ENCODE data around the gene RNMT.

Gene RNMT

DNA sequence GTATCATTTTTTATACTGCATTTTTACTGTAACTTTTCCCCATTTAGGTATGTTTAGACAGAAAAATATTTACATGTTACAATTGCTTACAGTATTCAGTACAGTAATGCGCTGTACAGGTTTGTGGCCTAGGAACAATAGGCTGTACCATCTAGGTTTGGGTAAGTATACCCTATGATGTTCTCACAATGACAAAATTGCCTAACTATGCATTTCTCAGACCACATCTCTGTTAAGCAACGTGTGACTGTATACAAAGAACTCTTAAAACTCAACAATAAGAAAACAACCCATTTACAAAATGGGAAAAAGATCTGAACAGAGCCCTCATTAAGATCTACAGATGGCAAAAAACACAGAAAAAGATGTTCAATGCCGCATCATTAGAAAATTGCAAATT is 29.5 kb upstream of the RNMT start:
- in situ Hi-C loops (cut with MboI; ENCODE audit: low sequenced_read_pairs, unreplicated experiment) = no loop called here
- DNase-seq (ENCODE audit: low spot score) = no peak
- TF ChIP-seq, protein P1, sequence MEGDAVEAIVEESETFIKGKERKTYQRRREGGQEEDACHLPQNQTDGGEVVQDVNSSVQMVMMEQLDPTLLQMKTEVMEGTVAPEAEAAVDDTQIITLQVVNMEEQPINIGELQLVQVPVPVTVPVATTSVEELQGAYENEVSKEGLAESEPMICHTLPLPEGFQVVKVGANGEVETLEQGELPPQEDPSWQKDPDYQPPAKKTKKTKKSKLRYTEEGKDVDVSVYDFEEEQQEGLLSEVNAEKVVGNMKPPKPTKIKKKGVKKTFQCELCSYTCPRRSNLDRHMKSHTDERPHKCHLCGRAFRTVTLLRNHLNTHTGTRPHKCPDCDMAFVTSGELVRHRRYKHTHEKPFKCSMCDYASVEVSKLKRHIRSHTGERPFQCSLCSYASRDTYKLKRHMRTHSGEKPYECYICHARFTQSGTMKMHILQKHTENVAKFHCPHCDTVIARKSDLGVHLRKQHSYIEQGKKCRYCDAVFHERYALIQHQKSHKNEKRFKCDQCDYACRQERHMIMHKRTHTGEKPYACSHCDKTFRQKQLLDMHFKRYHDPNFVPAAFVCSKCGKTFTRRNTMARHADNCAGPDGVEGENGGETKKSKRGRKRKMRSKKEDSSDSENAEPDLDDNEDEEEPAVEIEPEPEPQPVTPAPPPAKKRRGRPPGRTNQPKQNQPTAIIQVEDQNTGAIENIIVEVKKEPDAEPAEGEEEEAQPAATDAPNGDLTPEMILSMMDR (IDR thresholded peaks at IDR 0.05; ENCODE audit: borderline replicate concordance, control extremely low read depth, extremely low read depth, insufficient read depth, missing control alignments) = no peak

DNA sequence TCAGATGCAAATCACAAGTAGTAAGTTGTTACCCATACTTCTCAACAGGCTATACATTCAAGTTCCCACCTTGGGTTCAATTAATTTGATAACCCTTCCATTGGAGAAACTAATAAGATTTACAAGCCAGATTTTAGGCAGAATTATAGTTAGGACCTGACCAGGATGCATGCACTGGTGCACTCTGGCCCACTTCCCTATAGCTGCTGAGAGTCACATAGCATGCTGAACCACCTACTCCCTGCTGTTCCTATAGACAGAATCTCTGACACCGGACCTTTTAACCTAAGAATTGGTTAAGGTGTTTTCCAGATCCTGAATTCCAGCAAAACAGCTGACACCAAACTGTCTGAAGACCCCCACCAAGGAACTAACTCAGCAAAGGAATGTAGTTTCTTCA is 26.3 kb upstream of the RNMT start:
- DNase-seq (ENCODE audit: low spot score) = no peak
- TF ChIP-seq, protein P1 (IDR thresholded peaks at IDR 0.05; ENCODE audit: borderline replicate concordance, control extremely low read depth, extremely low read depth, insufficient read depth, missing control alignments) = no peak
- in situ Hi-C loops (cut with MboI; ENCODE audit: low sequenced_read_pairs, unreplicated experiment) = no loop called here

DNA sequence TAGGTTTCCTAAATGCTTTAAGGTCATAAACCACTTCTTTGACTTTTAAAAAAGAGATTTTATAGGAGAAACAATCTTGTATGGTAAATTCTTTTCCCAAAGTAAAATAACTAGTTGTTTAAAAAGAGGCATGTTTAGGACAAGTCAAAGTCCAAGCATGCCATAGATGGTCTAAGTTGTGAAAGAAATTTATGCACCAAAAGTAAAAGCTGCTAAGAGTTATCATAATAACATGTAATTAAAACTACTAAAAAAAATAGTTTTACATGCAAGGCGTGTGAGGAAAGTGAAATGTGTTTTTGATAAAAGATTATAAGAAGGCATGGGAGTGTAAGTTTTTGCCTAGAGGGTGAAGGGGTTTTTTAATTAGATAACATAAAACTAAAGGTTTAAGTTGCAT is 22.6 kb upstream of the RNMT start:
- TF ChIP-seq, protein P1 (IDR thresholded peaks at IDR 0.05; ENCODE audit: borderline replicate concordance, control extremely low read depth, extremely low read depth, insufficient read depth, missing control alignments) = no peak
- no peak for DNase-seq (ENCODE audit: low spot score)
- in situ Hi-C loops (cut with MboI; ENCODE audit: low sequenced_read_pairs, unreplicated experiment) = no loop called here

DNA sequence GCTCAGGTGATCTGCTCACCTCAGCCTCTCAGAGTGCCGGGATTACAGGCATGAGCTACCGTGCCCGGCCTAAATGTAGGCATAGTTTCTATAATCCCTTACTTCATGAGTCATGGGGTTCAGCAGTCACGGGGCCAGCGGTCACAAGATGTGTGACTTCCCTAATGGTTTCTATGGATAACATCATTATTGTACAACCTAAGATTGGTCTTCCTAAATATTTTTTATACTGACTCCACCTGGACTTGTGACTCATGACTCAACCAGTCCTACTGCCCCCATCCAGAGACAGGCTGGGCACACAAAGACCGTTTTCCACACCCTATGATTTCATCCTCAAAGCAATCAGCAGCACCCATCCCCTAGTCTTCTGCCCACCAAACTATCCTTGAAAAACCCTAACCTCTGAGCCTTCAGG is 16.1 kb upstream of the RNMT start:
- TF ChIP-seq, protein P1 (IDR thresholded peaks at IDR 0.05; ENCODE audit: borderline replicate concordance, control extremely low read depth, extremely low read depth, insufficient read depth, missing control alignments) = no peak
- DNase-seq (ENCODE audit: low spot score) = no peak
- in situ Hi-C loops (cut with MboI; ENCODE audit: low sequenced_read_pairs, unreplicated experiment) = no loop called here

DNA sequence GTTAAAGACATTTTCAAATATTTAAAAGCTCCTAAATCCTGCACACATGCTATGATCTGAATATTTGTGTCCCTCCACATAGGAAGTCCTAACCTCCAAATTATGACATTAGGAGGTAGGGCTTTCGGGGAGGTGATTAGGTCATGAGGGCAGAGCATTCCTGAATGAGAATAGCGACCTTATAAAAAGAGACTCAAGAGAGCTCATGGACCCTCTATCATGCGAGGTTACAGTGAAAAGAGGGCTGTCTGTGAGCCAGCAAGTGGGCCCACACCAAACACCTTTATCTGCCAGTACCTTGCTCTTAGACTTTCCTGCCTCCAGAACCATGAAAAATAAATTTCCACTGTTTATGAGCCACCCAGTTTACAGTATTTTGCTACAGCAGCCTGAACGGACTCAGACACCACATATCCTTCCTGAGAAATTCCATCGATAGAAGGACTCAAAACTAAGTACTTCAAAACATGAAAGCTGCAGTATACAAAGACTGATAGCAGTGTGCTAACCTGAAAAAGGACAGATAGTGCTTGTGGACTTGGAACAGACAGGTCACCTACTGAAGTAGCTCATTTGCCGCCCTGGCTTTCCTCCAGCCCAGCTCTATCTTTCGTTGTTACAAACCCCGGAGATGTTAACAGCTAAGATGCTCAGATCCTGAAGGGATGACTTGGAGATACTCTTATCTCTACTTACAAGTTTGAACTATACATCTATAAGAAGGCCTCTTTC is 13.9 kb upstream of the RNMT start:
- in situ Hi-C loops (cut with MboI; ENCODE audit: low sequenced_read_pairs, unreplicated experiment) = no loop called here
- TF ChIP-seq, protein P1 (IDR thresholded peaks at IDR 0.05; ENCODE audit: borderline replicate concordance, control extremely low read depth, extremely low read depth, insufficient read depth, missing control alignments) = no peak
- no peak for DNase-seq (ENCODE audit: low spot score)

DNA sequence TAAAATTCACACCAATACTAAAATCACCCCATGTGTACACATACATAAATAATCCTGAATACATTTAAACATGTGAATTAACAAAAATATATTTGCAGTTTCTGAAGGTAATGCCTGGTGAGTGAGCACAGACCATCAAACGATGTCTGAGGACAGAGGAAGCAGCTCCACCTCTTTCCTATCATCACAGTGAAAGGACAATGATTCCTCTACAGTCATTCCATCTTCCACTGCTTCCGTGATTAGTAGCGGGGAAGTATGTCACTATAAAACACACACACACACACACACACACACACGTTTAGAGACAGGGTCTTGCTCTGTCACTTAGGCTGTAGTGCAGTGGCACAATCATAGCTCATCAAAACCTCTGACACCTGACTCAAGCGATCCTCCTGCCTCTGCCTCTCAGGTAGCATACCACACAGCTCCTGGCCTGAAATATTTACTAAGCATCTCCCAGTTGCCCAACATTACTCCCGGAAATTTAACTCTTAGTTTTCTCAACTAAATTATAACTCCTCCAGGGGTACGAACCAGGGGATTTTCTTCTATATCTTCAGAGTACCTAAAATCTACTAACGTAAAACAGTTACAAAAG is 12.9 kb upstream of the RNMT start:
- TF ChIP-seq, protein P1 (IDR thresholded peaks at IDR 0.05; ENCODE audit: borderline replicate concordance, control extremely low read depth, extremely low read depth, insufficient read depth, missing control alignments) = no peak
- in situ Hi-C loops (cut with MboI; ENCODE audit: low sequenced_read_pairs, unreplicated experiment) = no loop called here

More for the DNA sequence above, 12.9 kb upstream of the RNMT start:
- DNase-seq (ENCODE audit: low spot score) = no peak
